DOHH2 (cell line): ENCODE data around the gene PLPPR1.
"Not testable (repeated sequence)": the region's sequence is repeated elsewhere in the genome, so short reads cannot be mapped to it uniquely, and the experiment has no call there.

Experiments
- CTCF ChIP-seq: fragments of 200-600 bp; sonication (generic); IDR thresholded peaks from one replicate; pipeline ENCODE4 v1.5.1; 2014; ENCODE audit warnings: antibody characterized with exemption, mild to moderate bottlenecking, low read depth, low read length; ENCODE audit not compliant: poor library complexity, severe bottlenecking
- EZH2phosphoT487 ChIP-seq: fragments of 200-600 bp; sonication (generic); IDR thresholded peaks from 2 replicates; pipeline ENCODE4 v1.6.1; 2017; ENCODE audit warnings: borderline replicate concordance, mild to moderate bottlenecking, antibody characterized with exemption, low read length, moderate library complexity, mixed read lengths

DNA sequence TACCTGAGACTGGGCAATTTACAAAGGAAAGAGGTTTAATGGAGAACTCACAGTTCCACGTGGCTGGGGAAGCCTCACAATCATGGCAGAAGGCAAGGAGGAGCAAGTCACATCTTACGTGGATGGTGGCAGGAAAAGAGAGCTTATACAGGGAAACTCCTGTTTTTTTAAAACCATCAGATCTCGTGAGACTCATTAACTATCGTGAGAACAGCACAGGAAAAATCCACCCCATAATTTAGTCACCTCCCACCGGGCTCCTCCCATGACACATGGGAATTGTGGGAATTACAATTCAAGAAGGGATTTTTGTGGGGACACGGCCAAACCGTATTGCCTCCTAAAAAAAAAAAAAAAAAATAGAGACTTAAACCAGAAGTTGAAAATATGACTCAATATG is 11.1 kb downstream of the PLPPR1 start:
- not testable (repeated sequence) for TF ChIP-seq CTCF, EZH2phosphoT487
